ENCODE data around the gene DRAM1.

DNA sequence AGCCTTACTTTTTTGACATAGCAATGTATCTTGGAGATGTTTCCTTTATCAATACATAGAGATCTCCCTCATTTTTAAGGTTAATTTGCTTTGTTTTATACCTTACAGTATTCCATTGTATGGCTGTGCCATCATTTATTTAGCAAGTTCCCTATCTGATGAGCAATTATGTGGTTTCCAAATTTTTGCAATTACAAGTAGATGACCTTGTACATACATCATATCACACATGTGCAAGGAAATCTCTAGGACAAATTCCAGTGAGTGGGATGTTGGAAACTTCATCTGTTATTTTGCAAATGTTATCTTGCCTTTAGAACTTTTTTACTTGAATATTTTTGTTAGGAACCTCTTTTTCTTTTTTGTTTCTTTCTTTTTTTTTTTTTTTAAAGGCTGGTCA is 49.7 kb downstream of the DRAM1 start:
- TF ChIP-seq, protein P1, sequence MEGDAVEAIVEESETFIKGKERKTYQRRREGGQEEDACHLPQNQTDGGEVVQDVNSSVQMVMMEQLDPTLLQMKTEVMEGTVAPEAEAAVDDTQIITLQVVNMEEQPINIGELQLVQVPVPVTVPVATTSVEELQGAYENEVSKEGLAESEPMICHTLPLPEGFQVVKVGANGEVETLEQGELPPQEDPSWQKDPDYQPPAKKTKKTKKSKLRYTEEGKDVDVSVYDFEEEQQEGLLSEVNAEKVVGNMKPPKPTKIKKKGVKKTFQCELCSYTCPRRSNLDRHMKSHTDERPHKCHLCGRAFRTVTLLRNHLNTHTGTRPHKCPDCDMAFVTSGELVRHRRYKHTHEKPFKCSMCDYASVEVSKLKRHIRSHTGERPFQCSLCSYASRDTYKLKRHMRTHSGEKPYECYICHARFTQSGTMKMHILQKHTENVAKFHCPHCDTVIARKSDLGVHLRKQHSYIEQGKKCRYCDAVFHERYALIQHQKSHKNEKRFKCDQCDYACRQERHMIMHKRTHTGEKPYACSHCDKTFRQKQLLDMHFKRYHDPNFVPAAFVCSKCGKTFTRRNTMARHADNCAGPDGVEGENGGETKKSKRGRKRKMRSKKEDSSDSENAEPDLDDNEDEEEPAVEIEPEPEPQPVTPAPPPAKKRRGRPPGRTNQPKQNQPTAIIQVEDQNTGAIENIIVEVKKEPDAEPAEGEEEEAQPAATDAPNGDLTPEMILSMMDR (IDR thresholded peaks at IDR 0.05): no peak
- TF ChIP-seq EZH2 (IDR thresholded peaks at IDR 0.05): no peak
